HCEC 1CT (cell line): ENCODE data around the gene GSKIP.
"Not testable (repeated sequence)": the region's sequence is repeated elsewhere in the genome, so short reads cannot be mapped to it uniquely, and the experiment has no call there.

Experiments
- DNase-seq: peaks from one replicate; pipeline ENCODE4 v3.0.0-alpha.2; 2017

GSKIP gene, protein sequence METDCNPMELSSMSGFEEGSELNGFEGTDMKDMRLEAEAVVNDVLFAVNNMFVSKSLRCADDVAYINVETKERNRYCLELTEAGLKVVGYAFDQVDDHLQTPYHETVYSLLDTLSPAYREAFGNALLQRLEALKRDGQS

DNA sequence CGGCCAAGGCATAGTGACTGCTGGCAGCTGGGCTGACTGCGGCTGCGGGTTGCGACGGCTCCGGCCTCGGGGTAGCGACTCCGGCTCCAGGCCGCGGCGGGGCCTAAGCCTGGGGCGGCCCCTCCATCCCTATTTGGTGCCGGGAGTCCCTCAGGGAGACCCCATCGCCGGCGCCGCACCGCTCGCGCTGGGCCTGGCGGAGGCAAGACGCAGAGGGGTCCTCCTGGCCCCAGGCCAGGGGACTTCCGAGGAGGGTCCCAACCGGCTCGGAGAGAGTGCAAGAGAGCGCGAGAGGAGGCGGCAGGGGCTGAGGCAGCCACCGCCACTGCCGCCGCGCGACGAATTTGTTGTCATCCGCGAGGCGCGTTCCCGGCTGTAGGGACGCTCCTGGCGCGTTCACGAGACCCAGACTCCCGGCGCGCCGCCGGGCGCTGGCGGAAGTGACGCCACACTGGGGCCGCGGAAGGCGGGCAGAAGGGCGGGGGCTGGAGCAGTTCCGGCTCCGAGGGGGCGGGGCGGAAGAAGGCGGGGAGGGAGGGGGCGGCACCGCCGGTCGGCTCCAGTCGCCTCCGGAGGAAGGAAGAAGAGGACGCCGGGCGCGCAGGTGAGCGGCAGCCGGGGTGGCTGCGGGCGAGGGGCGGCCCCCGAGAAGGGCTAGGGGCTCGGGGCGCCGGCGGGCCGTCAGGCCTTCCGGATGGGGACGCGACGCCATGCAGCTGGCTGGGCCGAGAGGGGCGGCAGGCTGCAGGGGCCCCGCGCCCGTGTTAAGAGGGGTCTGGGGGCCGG, at the start of gene GSKIP, which contains the start of gene ATG2B:
Gene GSKIP, plus strand, starts transcription at position 562 of the 786 bp plus-strand sequence. CDS start 18,722 bp downstream, outside the sequence.
Gene ATG2B, minus strand, starts transcription at position 377 of the 786 bp plus-strand sequence. Its CDS starts 365 bp downstream, at position 12.
- peak; percentile 87 for DNase-seq

DNA sequence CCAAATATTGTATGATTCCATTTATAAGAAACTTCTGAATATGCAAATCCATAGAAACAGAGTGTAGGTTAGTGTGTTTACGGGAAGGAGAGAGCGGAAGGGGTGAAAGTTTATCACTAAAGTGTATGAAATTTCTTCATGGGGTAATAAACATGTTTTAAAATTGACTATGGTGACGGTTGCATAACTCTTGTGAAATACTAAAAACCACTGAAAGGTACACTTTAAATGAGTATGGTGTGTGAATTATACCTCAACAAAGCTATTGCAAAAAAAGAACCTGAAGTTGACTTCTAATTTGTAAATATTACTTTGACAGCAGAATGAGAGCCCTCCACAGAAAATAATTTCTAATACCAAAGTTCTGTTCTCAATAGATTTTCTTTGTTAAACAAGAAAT, 47.2 kb upstream of the GSKIP start:
- DNase-seq, result no peak

DNA sequence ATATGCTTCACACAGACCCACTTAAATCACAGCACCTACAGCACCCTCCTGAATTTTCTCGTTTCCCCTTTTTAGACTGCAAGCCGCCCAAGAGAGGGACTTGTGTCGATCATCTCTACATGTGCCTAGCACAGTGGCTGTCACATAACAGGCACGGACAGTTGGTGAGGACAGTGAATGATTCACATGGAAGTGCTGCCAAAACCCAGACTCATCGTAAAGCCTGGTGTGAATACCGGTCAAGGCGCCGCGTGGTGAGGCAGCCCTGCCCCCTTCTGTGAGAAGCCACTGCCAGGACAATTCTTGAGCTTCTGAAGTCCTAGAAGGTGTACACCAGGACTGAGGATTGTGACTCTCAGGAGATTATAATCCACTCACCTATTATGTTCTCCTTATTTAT, 44.5 kb upstream of the GSKIP start:
- no peak for DNase-seq

DNA sequence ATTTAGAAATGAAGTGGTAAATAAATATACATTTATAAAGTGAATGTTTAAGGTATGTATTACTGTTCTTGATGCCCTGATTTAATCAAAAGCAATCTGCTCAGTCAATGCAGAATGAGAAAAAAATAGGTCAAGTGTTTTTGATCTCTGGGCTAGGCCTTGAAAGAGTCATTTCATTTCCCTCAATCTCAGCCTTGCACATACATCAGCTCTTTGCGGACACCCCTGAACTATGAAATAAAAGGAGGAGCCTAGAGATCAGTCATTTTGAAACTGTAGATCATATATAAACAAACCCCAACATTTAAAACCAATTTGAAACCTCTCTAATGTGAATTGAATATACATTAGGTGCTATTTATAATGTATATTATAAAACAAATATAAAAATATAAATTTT, 42.7 kb upstream of the GSKIP start:
- no peak for DNase-seq

DNA sequence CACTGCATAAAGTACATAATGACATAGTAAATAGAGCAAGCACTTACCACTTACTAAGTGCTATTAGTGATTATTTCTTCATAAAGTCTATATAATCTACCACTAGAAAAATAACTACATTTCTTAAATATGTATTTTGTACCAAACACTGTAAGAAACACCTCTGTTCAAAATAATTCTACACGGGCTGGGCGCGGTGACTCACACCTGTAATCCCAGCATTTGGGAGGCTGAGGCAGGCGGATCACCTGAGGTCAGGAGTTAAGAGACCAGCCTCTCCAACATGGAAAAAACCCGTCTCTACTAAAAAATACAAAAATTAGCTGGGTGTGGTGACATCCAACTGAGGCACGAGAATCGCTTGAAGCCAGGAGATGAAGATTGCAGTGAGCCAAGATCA, 39.1 kb upstream of the GSKIP start:
- DNase-seq, result no peak

DNA sequence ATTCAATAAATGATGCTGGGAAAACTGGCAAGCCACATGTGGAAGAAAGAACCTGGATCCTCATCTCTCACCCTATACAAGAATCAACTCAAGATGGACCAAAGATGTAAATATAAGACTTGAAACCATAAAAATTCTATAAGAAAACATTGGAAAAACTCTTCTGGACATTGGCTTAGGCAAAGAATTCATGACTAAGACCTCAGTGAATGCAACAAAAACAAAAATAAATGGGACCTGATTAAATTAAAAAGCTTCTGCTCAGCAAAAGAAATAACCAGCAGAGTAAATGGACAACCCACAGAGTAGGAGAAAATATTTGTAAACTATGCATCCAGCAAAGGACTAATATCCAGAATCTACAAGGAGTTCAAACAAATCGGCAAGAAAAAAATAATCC, 24.8 kb upstream of the GSKIP start:
- no peak for DNase-seq

DNA sequence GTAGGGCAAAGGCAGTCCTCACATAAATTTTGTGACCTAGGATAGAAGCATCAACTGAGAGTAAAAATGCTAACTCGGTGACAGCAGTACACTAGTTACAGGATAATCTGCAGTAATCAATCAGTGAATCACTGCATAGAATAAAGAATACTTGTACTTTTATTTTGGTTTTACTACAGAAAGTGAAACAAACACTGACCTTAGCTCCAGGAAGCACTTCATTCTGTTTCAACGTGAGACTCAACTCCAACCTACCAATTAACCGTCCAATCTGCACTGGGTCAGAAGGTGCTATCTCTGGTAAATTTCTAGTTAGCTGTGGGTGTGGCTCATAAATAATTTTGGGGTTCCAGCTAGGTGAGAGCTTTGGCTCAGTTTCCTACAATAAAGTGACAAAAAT, 22.0 kb upstream of the GSKIP start:
- no peak for DNase-seq

DNA sequence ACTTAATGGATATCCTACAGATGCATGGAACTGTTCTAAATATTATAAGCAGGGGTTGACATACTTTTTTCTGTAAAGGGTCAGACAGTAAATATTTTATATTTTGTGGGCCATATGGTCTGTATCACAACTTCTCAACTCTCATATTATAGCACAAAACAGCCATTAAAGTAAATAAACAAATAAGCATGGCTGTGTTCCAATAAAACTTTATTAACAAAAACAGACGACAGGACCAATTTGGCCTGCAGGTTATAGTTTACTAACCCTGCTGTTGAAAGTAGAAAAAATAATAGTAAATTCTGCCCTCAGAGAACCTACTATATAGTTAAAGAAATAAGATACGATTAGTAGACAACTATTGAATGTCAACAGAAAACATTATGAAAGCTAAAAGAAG, 17.7 kb upstream of the GSKIP start:
- DNase-seq, result no peak

DNA sequence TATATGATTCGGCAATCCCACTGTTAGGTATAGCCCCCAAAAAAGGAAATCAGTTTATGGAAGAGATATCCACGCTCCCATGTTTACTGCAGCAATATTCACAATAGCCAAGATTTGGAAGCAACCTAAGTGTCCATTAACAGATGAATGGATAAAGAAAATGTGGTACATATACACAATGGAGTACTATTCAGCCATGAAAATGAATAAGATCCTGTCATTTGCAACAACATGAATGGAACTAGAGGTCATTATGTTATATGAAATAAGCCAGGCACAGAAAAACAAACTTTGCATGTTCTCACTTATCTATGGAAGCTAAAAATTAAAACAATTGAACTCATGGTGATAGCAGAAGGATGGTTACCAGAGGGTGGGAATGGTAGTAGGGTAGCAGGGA, 15.4 kb upstream of the GSKIP start:
- DNase-seq, result not testable (repeated sequence)

DNA sequence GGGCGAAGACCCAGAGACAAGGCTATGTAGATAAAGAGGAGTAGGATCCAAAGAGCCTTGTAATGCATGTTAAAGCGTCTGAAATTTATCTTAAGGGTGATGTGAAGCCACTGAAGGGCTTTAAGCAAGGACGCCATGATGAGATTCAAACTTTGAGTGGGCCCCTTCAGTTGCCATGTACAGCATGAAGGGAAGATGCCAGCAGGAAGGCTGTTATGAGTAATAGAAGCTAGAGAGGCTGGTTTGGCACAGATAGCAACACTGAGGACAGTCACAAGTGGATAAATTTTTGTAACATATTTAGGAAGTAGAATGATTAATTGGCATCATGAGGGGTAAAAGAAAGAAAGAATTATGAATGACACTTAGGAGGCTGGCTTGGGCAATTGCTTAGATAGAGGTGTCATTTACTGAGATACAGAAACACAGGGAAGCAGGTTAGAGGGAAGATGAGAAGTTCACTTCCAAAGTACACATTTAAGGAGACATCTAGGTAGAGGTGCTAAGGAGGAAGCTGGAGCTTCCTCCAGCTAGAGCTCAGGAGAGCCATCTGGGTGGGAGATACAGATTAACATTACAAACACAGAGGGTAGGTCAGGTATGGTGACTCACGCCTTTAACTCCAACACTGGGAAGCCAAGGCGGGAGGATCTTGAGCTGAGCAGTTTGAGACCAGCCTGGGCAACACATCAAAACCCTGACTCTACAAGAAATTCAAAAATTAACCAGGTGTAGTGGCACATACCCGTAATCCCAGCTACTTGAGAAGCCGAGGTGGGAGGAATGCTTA, 13.8 kb upstream of the GSKIP start:
- DNase-seq, result peak; percentile 6

DNA sequence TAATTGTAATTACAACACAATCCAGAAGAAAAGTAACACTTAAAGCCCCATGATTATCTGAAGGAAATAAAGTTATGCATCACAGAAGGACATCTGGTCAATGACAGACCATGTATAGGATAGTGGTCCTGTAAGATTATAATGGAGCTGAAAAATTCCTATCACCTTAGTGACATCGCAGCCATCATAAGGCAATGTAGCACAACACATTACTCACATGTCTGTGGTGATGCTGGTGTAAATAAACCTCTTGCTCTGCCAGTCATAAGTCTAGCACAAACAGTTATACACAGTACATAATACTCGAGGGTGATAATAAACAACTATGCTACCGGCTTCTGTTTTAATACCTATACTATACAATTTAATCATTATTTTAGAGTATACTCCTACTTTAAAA, 11.3 kb upstream of the GSKIP start:
- peak; percentile 49 for DNase-seq

DNA sequence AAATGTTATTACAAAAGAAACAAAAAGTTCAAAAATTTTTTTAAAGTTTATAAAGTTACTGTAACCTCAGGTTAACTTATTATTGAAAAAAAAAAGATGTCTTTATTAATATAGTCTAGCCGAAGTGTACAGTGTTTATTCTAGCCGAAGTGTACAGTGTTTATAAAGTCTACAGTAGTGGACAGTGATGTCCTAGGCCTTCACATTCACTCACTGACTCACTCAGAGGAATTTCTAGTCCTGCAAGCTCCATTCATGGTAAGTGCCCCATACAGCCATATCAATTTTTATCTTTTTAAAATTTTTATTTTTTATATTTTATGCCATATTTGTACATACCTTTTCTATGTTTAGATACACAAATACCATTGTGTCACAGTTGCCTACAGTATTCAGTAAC, 10.6 kb upstream of the GSKIP start:
- DNase-seq, result peak; percentile 18

DNA sequence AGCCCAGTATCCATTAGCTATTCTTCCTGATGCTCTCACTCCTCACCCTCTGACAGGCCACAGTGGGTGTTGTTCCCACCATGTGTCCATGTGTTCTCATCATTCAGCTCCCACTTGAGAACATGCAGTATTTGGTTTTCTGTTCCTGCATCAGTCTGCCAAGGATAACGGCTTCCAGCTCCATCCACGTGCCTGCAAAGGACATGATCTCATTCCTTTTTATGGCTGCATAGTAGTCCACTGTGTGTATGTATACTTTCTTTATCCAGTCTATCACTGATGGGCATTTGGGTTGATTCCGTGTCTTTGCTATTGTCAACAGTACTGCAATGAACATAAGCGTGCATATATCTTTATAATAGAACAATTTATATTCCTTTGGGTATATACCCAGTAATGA, 9.1 kb upstream of the GSKIP start:
- no peak for DNase-seq

DNA sequence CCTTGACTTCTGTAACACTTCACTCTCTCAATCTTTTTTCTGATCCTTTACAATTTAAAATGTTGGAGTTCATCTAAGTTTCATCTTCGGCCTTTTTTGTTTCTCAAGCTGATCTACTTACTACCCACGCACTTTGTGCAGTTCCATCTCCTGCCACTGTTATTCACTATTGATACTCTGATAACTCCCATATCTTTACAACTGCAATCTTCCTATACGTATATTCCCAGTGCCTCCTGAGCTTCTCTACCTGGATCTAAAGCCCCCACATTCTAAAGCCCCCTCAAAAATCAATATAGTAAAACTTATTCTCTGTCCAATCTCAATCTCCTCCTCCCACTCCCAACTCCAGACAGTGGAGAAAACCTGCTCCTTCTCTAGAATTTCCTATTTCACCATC, 6.1 kb upstream of the GSKIP start:
- DNase-seq, result no peak

DNA sequence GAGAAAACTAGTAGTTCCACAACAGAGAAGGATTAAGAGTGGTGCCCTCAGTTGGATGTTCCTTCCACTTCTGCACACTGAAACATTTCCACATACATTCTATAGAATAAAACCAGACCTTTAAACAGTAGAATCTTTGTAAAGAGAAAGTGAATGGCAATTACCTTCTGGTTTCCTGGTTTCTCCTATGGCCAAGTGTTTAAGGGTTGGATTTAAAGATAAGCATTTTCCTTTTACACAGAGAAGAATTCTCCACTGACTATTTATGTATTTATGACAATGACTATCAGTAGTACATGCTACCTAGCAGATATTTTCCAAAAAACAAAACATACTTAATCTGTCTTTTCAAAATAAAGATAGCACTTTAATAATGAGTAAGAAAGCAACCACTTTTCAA, 3.4 kb upstream of the GSKIP start:
- DNase-seq, result no peak

DNA sequence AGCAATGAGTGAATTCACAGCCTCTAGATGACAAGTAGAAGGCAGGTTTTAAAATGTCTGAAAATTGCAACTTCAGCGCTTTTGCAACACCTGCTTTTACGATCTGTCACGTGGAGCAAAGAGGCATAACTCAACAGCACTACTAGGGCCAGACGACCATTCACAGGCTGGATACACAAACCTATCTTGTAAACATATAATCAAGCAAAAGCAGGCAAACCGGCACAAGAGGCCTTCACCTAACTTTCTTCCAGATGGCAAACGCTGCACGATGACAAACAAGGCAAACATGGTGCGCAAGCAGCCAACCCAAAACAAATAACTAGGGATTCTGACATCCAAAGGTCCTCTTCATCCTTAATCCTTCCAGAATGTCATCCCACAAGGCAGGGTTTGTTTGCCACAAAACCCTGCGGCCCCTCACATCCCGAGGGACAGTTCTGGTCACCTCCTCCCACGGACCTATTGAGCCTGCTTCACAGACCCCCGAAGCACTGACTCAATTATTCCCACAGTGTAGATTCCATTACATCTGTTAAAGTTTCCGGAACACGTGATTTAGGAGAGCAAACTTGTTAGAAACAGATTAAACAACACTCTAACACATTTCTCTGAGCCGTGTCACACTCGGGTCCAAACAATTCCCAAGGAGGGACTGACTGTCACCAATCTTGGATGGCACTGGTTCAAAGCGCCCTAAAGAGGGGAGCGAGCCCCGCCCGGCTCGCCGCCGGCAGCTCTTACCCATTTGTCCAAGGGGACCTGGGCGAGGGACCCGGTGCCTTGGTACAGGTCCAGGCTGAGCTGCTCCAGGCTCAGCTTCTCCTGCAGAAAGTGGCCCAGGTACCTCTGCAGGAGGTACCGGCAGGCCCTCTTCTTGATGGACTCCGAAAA, 1.0 kb upstream of the GSKIP start:
- DNase-seq, result peak; percentile 13

DNA sequence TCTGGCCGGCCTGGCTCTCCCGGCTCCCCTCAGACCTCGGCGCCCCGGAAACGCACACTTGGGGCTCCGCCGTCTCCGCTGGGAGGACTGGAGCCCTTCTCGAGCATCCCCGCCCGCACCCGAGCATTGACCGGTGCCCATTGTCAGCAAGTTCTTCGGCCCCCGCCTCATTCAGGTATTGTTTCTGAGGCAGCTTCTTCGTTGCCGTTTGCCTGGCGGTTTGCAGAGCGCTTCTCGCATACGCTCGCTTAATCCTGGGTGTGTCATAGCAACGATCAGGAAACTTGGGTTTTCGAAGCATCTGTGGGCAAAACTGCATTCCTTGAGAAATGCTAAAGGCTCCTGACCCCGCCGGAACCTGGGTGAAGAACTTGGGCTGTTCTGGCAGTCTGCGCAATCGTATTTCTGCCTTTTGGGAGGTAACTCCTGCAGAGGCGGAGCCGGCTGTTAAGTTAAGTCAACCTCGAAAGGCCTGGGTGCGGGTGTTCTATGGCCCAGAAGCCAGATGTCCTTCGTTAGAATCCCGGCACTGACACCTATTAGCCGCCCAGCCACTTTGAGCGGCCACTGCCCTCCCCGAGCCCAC, 518 bp downstream of the GSKIP start:
- DNase-seq, result peak; percentile 65

DNA sequence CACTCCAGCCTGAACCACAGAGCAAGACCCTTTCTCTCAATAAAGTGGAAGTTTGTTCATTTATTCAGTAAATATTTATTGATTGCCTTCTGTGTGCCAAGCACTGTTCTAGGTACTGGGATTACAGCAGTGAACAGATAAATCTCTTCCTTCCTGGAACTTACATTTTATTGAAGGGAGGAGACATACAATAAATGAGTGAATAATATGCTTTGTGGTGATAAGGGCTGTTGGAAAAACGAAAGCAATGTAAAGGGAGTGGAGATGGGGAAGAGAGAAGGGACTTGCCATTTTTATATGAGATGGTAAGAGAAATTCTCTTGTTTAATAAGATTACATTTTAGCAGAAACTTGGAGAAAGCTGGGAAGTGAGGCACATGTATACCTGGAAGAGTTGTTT, 1.6 kb downstream of the GSKIP start:
- DNase-seq, result no peak

DNA sequence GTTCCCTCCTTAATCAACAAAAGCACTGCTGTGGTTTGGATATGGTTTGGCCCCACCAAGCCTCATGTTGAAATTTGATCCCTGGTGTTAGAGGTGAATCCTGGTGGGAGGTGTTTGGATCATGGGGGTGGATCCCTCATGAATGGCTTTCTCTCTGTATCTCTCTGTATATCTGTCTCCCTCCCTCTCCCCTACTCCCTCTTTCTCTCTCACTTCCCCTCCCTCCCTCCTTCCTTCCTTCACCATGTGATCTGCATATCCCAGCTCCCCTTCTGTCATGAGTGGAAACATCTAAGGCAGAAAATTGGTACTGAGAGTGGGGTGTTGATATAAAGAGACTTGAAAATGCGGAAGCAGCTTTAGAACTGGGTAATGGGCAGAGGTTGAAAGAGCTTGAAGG, 5.2 kb downstream of the GSKIP start:
- DNase-seq, result no peak

DNA sequence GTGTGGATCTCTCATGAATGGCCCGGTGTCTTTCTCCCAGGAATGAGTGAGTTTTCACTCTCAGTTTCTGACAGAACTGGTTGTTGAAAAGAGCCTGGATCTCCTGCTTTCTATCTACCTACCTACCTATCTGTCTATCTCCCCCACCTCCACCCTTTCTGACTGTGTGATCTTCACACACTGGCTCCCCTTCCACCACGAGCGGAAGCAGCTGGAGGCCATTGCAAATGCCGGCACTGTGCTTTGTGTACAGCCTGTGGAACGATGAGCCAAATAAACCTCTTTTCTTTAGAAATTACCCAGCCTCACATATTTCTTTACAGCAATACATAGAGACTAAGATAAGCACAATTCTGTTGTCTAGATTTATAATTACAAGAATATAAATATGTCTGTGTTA, 7.2 kb downstream of the GSKIP start:
- DNase-seq, result no peak

DNA sequence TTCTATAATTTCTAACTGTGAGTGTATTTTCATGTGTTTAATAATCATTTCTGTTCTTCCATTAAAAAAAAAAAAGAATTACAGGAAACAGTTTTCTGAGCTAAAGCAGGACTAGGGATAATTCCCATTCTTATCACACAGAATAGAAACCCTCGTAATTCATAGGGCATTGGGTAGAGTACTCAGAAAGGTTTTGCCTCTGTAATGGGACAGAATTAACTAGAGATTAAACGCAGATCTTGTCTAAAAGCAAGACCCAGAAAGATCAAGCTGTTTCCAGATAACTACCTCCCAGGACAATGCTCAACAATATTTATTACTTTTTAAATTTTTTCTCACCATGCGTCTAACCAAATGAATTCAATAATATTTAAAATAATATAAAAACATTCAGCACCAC, 10.2 kb downstream of the GSKIP start:
- DNase-seq, result no peak

DNA sequence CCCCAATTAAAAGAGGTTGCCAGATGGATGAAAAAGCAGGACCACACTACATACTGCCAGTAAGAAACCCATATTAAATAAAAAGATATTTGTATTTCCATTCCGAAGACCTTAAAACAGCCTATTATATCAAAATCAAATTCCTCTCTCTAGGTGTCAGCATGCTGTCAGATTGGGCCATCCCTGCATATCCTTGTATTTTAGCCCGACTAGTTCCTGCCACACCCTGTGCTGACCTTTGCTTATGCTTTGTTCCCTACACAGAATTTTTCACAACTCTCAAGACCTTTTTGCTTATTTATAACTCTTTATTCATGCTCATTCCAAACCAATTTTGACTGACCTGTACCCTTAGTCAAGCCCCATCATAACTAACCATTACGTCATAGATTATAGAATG, 12.8 kb downstream of the GSKIP start:
- DNase-seq, result no peak

DNA sequence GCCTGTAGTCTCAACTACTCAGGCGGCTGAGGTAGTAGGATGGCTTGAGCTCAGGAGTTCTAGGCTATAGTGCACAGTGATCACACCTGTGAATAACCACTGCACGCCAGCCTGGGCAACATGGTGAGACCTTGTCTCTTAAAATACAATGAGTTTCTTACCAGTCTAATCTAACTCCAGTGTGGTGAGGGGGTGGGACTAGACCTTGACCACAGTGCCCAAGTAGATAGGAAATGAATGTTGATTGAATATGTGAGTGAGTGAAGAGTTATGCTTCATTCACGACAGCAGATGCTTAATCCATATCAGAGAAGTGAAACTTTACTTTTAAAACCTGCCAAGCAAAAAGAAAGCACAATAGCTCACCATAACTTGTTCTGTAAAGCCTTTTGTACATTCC, 17.4 kb downstream of the GSKIP start:
- DNase-seq, result no peak
